ENCODE data around the gene SPPL2B.

- no peak for TF ChIP-seq POLR2A (IDR thresholded peaks at IDR 0.05)
- no peak for TF ChIP-seq CTCF (IDR thresholded peaks at IDR 0.05 in 8 of 11, conservative IDR thresholded peaks at IDR 0.05 in 3 of 11)
- TF ChIP-seq POLR2AphosphoS5 (IDR thresholded peaks at IDR 0.05), result peak; percentile 54 to 77 (median 68)
Observed at GRCh38 chr19:2325281-2326046, 3.0 kb upstream of the SPPL2B start.
